Measurements from ENCODE around the gene UNC79. TPM values are rescaled to one million over a fixed set of nuclear protein-coding genes. Genes with fewer than 3 reads are reported as not detected.

The UNC79 gene
- total and polyA plus RNA-seq, 2 donors from 2014 or later: 0.56 to 0.79 TPM

GRCh38 chr14:93742761-93743160 lies 312.0 kb downstream of the UNC79 start:
- TF ChIP-seq, protein P1, sequence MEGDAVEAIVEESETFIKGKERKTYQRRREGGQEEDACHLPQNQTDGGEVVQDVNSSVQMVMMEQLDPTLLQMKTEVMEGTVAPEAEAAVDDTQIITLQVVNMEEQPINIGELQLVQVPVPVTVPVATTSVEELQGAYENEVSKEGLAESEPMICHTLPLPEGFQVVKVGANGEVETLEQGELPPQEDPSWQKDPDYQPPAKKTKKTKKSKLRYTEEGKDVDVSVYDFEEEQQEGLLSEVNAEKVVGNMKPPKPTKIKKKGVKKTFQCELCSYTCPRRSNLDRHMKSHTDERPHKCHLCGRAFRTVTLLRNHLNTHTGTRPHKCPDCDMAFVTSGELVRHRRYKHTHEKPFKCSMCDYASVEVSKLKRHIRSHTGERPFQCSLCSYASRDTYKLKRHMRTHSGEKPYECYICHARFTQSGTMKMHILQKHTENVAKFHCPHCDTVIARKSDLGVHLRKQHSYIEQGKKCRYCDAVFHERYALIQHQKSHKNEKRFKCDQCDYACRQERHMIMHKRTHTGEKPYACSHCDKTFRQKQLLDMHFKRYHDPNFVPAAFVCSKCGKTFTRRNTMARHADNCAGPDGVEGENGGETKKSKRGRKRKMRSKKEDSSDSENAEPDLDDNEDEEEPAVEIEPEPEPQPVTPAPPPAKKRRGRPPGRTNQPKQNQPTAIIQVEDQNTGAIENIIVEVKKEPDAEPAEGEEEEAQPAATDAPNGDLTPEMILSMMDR (IDR thresholded peaks at IDR 0.05; ENCODE audit: borderline replicate concordance, extremely low read depth, insufficient read depth): no peak
- H3K27me3 ChIP-seq (ENCODE audit: control insufficient read depth, insufficient read depth, low read length): no peaks in the 10 kb centered on the region
- H3K36me3 ChIP-seq (ENCODE audit: control insufficient read depth in 2 of 3, insufficient read depth in 3 of 3, low read length in 3 of 3): no peaks in the 10 kb centered on the region
- no peak overlapping the region for H3K9ac ChIP-seq (ENCODE audit: low read length in 3 of 3)
- DNase-seq (no peak), FAIRE-seq (no peak)
- no peak overlapping the region for H3K27ac ChIP-seq (ENCODE audit: low read depth in 2 of 2, low read length in 2 of 2)
- H3K4me1 ChIP-seq (ENCODE audit: control insufficient read depth in 2 of 3, insufficient read depth in 2 of 3, low read depth in 1 of 3, low read length in 3 of 3): no peaks in the 10 kb centered on the region
- no peaks in the 10 kb centered on the region for H3K9me3 ChIP-seq (ENCODE audit: control insufficient read depth in 2 of 3, insufficient read depth in 1 of 3, low read length in 3 of 3)
- H3K4me3 ChIP-seq (ENCODE audit: low read length in 3 of 3): no peak overlapping the region
- intact Hi-C loops (cut with DNase I): no loop called here

GRCh38 chr14:93743270-93744060 lies 312.7 kb downstream of the UNC79 start:
- TF ChIP-seq, protein P1 (IDR thresholded peaks at IDR 0.05; ENCODE audit: borderline replicate concordance, extremely low read depth, insufficient read depth): no peak
- no peak for FAIRE-seq
- intact Hi-C loops (cut with DNase I): no loop called here
- H3K9ac ChIP-seq (ENCODE audit: low read length in 3 of 3): no peak overlapping the region
- no peaks in the 10 kb centered on the region for H3K4me1 ChIP-seq (ENCODE audit: control insufficient read depth in 2 of 3, insufficient read depth in 2 of 3, low read depth in 1 of 3, low read length in 3 of 3)
- no peaks in the 10 kb centered on the region for H3K27me3 ChIP-seq (ENCODE audit: control insufficient read depth, insufficient read depth, low read length)
- DNase-seq: no peak
- no peaks in the 10 kb centered on the region for H3K9me3 ChIP-seq (ENCODE audit: control insufficient read depth in 2 of 3, insufficient read depth in 1 of 3, low read length in 3 of 3)
- H3K36me3 ChIP-seq (ENCODE audit: control insufficient read depth in 2 of 3, insufficient read depth in 3 of 3, low read length in 3 of 3): no peaks in the 10 kb centered on the region
- no peak overlapping the region for H3K27ac ChIP-seq (ENCODE audit: low read depth in 2 of 2, low read length in 2 of 2)
- no peak overlapping the region for H3K4me3 ChIP-seq (ENCODE audit: low read length in 3 of 3)

GRCh38 chr14:93744176-93744575 lies 313.4 kb downstream of the UNC79 start:
- no peak for DNase-seq
- intact Hi-C loops (cut with DNase I): no loop called here
- H3K27me3 ChIP-seq (ENCODE audit: control insufficient read depth, insufficient read depth, low read length): no peaks in the 10 kb centered on the region
- no peaks in the 10 kb centered on the region for H3K9me3 ChIP-seq (ENCODE audit: control insufficient read depth in 2 of 3, insufficient read depth in 1 of 3, low read length in 3 of 3)
- no peaks in the 10 kb centered on the region for H3K4me1 ChIP-seq (ENCODE audit: control insufficient read depth in 2 of 3, insufficient read depth in 2 of 3, low read depth in 1 of 3, low read length in 3 of 3)
- no peak overlapping the region for H3K9ac ChIP-seq (ENCODE audit: low read length in 3 of 3)
- FAIRE-seq: no peak
- no peak overlapping the region for H3K4me3 ChIP-seq (ENCODE audit: low read length in 3 of 3)
- no peaks in the 10 kb centered on the region for H3K36me3 ChIP-seq (ENCODE audit: control insufficient read depth in 2 of 3, insufficient read depth in 3 of 3, low read length in 3 of 3)
- H3K27ac ChIP-seq (ENCODE audit: low read depth in 2 of 2, low read length in 2 of 2): no peak overlapping the region
- TF ChIP-seq, protein P1 (IDR thresholded peaks at IDR 0.05; ENCODE audit: borderline replicate concordance, extremely low read depth, insufficient read depth): no peak
